GM23338 (cell line): Measurements from ENCODE around the gene CELF2. TPM values are rescaled to one million over a fixed set of nuclear protein-coding genes. Genes with fewer than 3 reads are reported as not detected.

Source experiments
- ATAC-seq: fragments of 200-7000 bp; cut with Tn5 transposase; 3 replicates; pipeline ENCODE4 v1.9.1; 2020
- DNase-seq: peaks from one replicate; pipeline ENCODE4 v3.0.0-alpha.2; 2015; ENCODE audit warnings: low spot score
- H2AFZ ChIP-seq: fragments of 200-600 bp; sonication (generic); 2 replicates; pipeline ENCODE4 v1.8.0; 2016; ENCODE audit warnings: antibody characterized with exemption, mild to moderate bottlenecking, moderate library complexity
- H3F3A ChIP-seq: fragments of 200-600 bp; sonication (generic); replicated peaks from 2 replicates; pipeline ENCODE4 v1.8.0; 2017; ENCODE audit warnings: antibody characterized with exemption, mixed run types, low read depth
- H3K27ac ChIP-seq: fragments of 200-600 bp; sonication (generic); 2 replicates; pipeline ENCODE4 v1.6.1; 2016; ENCODE audit warnings: low read depth
- H3K27me3 ChIP-seq: fragments of 200-600 bp; sonication (generic); 2 replicates; pipeline ENCODE4 v1.8.0; 2016; ENCODE audit warnings: mild to moderate bottlenecking, mixed run types, moderate library complexity; ENCODE audit not compliant: insufficient read depth
- H3K36me3 ChIP-seq: fragments of 200-600 bp; sonication (generic); 2 replicates; pipeline ENCODE4 v1.8.0; 2016; ENCODE audit warnings: mild to moderate bottlenecking; ENCODE audit not compliant: insufficient read depth
- H3K4me1 ChIP-seq: fragments of 200-600 bp; sonication (generic); 2 replicates; pipeline ENCODE4 v1.8.0; 2016; ENCODE audit warnings: mild to moderate bottlenecking, moderate library complexity; ENCODE audit not compliant: insufficient read depth
- H3K4me2 ChIP-seq: fragments of 200-600 bp; sonication (generic); 2 replicates; pipeline ENCODE4 v1.7.1; 2017; ENCODE audit warnings: mixed run types
- H3K4me3 ChIP-seq: fragments of 200-600 bp; sonication (generic); 2 replicates; pipeline ENCODE4 v1.6.1; 2016; ENCODE audit warnings: mixed run types
- H3K79me2 ChIP-seq: fragments of 200-600 bp; sonication (generic); replicated peaks from 2 replicates; pipeline ENCODE4 v1.8.0; 2017; ENCODE audit warnings: mild to moderate bottlenecking; ENCODE audit not compliant: insufficient read depth
- H3K9me2 ChIP-seq: fragments of 200-600 bp; sonication (generic); 2 replicates; pipeline ENCODE4 v1.8.0; 2017; ENCODE audit not compliant: insufficient read depth
- H4K20me1 ChIP-seq: fragments of 200-600 bp; sonication (generic); replicated peaks from 2 replicates; pipeline ENCODE4 v1.8.0; 2017; ENCODE audit warnings: mild to moderate bottlenecking; ENCODE audit not compliant: insufficient read depth
- H3K27ac Mint-ChIP-seq: 2 replicates; pipeline ENCODE4 v1.8.0; 2020; ENCODE audit warnings: inconsistent platforms, mild to moderate bottlenecking, moderate library complexity, mixed read lengths
- H3K27me3 Mint-ChIP-seq: 3 replicates; pipeline ENCODE4 v1.8.0; 2022; ENCODE audit warnings: low read depth, mild to moderate bottlenecking, moderate library complexity, mixed read lengths, inconsistent platforms; ENCODE audit not compliant: insufficient read depth, poor library complexity
- H3K36me3 Mint-ChIP-seq: 3 replicates; pipeline ENCODE4 v1.8.0; 2021; ENCODE audit warnings: low read depth, mild to moderate bottlenecking, inconsistent platforms, moderate library complexity, mixed read lengths
- H3K4me1 Mint-ChIP-seq: 3 replicates; pipeline ENCODE4 v1.8.0; 2020; ENCODE audit warnings: mild to moderate bottlenecking, inconsistent platforms, mixed read lengths
- H3K4me3 Mint-ChIP-seq: 3 replicates; pipeline ENCODE4 v1.8.0; 2021; ENCODE audit warnings: moderate library complexity, mild to moderate bottlenecking, inconsistent platforms, mixed read lengths
- H3K9me3 Mint-ChIP-seq: 3 replicates; pipeline ENCODE4 v1.8.0; 2020; ENCODE audit warnings: moderate library complexity, mild to moderate bottlenecking, inconsistent platforms, mixed read lengths
- STAT1 ChIP-seq: IDR thresholded peaks from one replicate; pipeline ENCODE4 v1.6.1; 2016; ENCODE audit warnings: antibody characterized with exemption; ENCODE audit not compliant: unreplicated experiment
- ZNF331 ChIP-seq: fragments of 250-450 bp; sonication (Bioruptor Pico); IDR thresholded peaks from 2 replicates; pipeline ENCODE4 v1.5.0; 2020; ENCODE audit warnings: low read depth, mild to moderate bottlenecking, moderate library complexity
- polyA plus RNA-seq: library from polyadenylated mRNA; unstranded; fragments of >200 nt; fragmentation: Nextera tagmentation; extraction: Ambion mirVana; gene quantifications from 2 replicates; pipeline ENCODE4 v1.2.1, GENCODE V29; 2016
- total RNA-seq: library from RNA; depleted of rRNA; stranded (reverse); fragments of >200 nt; shearing (Covaris generic); gene quantifications from 2 replicates; pipeline ENCODE4 v1.2.3, GENCODE V29; 2014
- TF ChIP-seq, protein P1 (sequence below): IDR thresholded peaks from one replicate; pipeline ENCODE4 v1.6.1; 2018; ENCODE audit warnings: antibody characterized with exemption; ENCODE audit not compliant: unreplicated experiment
- TF ChIP-seq, protein P2 (sequence below): fragments of 250-450 bp; sonication (Bioruptor Pico); IDR thresholded peaks from 2 replicates; pipeline ENCODE4 v1.5.0; 2020; ENCODE audit warnings: mild to moderate bottlenecking, moderate library complexity

CELF2 gene
- total and polyA plus RNA-seq, 2 experiments from 2014 or later = 18.1 to 22.5 TPM

DNA sequence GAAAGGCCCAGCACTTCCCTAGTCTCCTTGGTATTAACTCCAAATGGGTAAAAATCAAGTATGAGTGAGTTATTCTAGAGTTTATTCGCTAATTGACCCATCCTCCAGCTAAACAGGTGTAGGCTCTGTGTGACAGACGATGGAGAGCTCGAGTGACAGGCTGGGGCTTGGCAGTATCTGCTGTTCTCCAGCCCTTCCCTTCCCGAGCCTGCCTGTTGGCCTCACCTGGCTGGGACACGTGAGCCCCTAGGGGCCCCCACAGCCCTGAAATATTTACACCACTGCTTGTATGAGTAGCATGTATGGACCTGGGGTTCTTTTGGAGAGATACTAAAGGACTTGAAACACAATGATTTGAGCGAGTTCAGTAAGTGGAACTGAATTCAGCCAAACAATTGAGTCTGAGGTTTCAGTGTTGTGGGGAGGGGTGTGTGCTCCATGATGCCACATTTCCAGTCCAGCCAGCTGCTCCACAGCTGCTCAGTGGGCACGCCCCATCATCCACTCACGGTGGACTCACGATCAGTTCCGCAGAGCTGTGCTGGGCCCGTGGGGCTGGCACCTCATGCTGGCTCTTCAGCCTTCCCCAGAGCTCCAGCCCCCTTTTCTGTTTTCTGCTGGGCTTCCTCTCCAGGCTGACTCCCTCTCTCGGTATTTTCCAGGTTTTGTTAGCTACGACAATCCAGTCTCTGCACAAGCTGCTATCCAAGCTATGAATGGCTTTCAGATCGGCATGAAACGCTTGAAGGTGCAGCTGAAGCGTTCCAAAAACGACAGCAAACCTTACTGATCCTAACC is 310.8 kb downstream of the CELF2 start (continued):
- TF ChIP-seq, protein P1, sequence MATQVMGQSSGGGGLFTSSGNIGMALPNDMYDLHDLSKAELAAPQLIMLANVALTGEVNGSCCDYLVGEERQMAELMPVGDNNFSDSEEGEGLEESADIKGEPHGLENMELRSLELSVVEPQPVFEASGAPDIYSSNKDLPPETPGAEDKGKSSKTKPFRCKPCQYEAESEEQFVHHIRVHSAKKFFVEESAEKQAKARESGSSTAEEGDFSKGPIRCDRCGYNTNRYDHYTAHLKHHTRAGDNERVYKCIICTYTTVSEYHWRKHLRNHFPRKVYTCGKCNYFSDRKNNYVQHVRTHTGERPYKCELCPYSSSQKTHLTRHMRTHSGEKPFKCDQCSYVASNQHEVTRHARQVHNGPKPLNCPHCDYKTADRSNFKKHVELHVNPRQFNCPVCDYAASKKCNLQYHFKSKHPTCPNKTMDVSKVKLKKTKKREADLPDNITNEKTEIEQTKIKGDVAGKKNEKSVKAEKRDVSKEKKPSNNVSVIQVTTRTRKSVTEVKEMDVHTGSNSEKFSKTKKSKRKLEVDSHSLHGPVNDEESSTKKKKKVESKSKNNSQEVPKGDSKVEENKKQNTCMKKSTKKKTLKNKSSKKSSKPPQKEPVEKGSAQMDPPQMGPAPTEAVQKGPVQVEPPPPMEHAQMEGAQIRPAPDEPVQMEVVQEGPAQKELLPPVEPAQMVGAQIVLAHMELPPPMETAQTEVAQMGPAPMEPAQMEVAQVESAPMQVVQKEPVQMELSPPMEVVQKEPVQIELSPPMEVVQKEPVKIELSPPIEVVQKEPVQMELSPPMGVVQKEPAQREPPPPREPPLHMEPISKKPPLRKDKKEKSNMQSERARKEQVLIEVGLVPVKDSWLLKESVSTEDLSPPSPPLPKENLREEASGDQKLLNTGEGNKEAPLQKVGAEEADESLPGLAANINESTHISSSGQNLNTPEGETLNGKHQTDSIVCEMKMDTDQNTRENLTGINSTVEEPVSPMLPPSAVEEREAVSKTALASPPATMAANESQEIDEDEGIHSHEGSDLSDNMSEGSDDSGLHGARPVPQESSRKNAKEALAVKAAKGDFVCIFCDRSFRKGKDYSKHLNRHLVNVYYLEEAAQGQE = no peak

DNA sequence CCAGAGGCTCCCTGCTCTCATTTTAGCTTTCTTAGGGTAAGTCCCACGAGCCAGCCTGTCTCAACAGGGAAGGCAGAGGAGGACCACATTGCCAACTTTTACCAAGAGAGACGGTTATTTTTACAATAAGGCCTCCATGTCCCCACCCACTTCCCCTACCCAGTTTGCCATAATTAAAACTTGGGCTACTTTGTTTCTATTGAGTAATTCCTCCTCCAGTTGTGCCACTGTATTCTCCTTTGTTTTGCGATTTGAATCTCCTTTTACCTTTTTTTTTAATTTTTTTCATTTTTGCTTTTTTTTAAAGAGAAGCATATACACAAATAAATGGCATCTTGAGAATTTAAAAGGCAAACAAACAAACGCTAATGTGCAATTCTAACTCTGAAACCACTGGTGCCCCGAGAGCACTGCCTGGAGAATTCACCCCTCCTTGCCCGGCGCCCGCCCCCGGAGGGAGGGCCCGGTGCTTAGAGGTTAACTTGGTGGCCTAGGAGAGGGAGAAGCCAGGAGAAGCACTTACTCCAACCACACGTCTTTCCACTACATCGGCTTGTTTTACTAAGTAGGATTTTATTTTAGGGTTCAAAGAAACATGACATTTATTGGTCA is 311.5 kb downstream of the CELF2 start:
- Histone ChIP-seq H3K27me3 (no peaks in the 10 kb centered on the region), H3K79me2 (no peaks in the 10 kb centered on the region), H3K4me3 (no peak overlapping the region), H3K27ac (peak overlapping the region; percentile 51; the same call in 1 of the 2 replicates), H3F3A (no peaks in the 10 kb centered on the region), H3K4me1 (peaks cover 32% of the 10 kb centered on the region), H2AFZ (no peak overlapping the region), H3K36me3 (no peaks in the 10 kb centered on the region), H4K20me1 (peaks cover 3% of the 10 kb centered on the region; the same call in 1 of the 2 replicates), H3K9me2 (no peaks in the 10 kb centered on the region), H3K4me2 (peak overlapping the region; percentile 50; the same call in 1 of the 2 replicates)
- ATAC-seq (peak; percentile 75), DNase-seq (peak; percentile 21)
- no peaks in the 10 kb centered on the region for H3K36me3 Mint-ChIP-seq
- H3K9me3 Mint-ChIP-seq = no peaks in the 10 kb centered on the region
- H3K4me3 Mint-ChIP-seq = no peak overlapping the region
- peaks cover 29% of the 10 kb centered on the region for H3K4me1 Mint-ChIP-seq
- H3K27ac Mint-ChIP-seq = peak overlapping the region; percentile 88
- peaks cover 4% of the 10 kb centered on the region for H3K27me3 Mint-ChIP-seq
- TF ChIP-seq STAT1 = no peak
- TF ChIP-seq, protein P2, sequence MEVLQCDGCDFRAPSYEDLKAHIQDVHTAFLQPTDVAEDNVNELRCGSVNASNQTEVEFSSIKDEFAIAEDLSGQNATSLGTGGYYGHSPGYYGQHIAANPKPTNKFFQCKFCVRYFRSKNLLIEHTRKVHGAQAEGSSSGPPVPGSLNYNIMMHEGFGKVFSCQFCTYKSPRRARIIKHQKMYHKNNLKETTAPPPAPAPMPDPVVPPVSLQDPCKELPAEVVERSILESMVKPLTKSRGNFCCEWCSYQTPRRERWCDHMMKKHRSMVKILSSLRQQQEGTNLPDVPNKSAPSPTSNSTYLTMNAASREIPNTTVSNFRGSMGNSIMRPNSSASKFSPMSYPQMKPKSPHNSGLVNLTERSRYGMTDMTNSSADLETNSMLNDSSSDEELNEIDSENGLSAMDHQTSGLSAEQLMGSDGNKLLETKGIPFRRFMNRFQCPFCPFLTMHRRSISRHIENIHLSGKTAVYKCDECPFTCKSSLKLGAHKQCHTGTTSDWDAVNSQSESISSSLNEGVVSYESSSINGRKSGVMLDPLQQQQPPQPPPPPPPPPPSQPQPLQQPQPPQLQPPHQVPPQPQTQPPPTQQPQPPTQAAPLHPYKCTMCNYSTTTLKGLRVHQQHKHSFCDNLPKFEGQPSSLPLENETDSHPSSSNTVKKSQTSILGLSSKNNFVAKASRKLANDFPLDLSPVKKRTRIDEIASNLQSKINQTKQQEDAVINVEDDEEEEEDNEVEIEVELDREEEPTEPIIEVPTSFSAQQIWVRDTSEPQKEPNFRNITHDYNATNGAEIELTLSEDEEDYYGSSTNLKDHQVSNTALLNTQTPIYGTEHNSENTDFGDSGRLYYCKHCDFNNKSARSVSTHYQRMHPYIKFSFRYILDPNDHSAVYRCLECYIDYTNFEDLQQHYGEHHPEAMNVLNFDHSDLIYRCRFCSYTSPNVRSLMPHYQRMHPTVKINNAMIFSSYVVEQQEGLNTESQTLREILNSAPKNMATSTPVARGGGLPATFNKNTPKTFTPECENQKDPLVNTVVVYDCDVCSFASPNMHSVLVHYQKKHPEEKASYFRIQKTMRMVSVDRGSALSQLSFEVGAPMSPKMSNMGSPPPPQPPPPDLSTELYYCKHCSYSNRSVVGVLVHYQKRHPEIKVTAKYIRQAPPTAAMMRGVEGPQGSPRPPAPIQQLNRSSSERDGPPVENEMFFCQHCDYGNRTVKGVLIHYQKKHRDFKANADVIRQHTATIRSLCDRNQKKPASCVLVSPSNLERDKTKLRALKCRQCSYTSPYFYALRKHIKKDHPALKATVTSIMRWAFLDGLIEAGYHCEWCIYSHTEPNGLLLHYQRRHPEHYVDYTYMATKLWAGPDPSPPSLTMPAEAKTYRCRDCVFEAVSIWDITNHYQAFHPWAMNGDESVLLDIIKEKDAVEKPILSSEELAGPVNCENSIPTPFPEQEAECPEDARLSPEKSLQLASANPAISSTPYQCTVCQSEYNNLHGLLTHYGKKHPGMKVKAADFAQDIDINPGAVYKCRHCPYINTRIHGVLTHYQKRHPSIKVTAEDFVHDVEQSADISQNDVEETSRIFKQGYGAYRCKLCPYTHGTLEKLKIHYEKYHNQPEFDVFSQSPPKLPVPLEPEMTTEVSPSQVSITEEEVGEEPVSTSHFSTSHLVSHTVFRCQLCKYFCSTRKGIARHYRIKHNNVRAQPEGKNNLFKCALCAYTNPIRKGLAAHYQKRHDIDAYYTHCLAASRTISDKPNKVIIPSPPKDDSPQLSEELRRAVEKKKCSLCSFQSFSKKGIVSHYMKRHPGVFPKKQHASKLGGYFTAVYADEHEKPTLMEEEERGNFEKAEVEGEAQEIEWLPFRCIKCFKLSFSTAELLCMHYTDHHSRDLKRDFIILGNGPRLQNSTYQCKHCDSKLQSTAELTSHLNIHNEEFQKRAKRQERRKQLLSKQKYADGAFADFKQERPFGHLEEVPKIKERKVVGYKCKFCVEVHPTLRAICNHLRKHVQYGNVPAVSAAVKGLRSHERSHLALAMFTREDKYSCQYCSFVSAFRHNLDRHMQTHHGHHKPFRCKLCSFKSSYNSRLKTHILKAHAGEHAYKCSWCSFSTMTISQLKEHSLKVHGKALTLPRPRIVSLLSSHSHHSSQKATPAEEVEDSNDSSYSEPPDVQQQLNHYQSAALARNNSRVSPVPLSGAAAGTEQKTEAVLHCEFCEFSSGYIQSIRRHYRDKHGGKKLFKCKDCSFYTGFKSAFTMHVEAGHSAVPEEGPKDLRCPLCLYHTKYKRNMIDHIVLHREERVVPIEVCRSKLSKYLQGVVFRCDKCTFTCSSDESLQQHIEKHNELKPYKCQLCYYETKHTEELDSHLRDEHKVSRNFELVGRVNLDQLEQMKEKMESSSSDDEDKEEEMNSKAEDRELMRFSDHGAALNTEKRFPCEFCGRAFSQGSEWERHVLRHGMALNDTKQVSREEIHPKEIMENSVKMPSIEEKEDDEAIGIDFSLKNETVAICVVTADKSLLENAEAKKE = no peak
- TF ChIP-seq ZNF331 (CRISPR knock-in tag) = no peak
